Right lobe of liver (tissue), 4 donors: ENCODE results near the gene HPDL.

ENCODE experiments used
- CTCF ChIP-seq, 4 donors: fragments of 200-600 bp in 3 of 4; fragments of 450-650 bp in 1 of 4; IDR thresholded peaks; one replicate each; pipeline versions ENCODE4 v1.5.1 to v1.8.0; 2016 to 2022; ENCODE audit warnings: antibody characterized with exemption in 4 of 4, mild to moderate bottlenecking in 2 of 4
- POLR2A ChIP-seq: fragments of 450-650 bp; IDR thresholded peaks from one replicate; pipeline ENCODE4 v1.6.1; 2017; ENCODE audit warnings: antibody characterized with exemption, mild to moderate bottlenecking
- donor health status: DM: no; HTN: no; CAD: no.
- donor health status: DM: no; HTN: no; CAD: no.
- donor health status: DM: no; HTN: yes; CAD: no.

- no peak for TF ChIP-seq CTCF (IDR thresholded peaks at IDR 0.05)
- TF ChIP-seq POLR2A, result no peak
Observed at GRCh38 chr1:45355683-45356082, 29.0 kb downstream of the HPDL start.
